ENCODE data around the gene PGM5.
"Not testable (repeated sequence)": the region's sequence is repeated elsewhere in the genome, so short reads cannot be mapped to it uniquely, and the experiment has no call there.

PGM5 gene

GRCh38 chr9:68356380-68357118, at the start of gene PGM5:
Gene PGM5 (plus strand): TSS chr9:68356611. CDS start chr9:68357128, 517 bp downstream.
- DNase-seq (ENCODE audit: low read depth) = not testable (repeated sequence)

GRCh38 chr9:68307127-68307526, 49.3 kb upstream of the PGM5 start:
- not testable (repeated sequence) for DNase-seq (ENCODE audit: low read depth)

GRCh38 chr9:68307654-68308053, 48.8 kb upstream of the PGM5 start:
- not testable (repeated sequence) for DNase-seq (ENCODE audit: low read depth)

GRCh38 chr9:68311208-68311607, 45.2 kb upstream of the PGM5 start:
- not testable (repeated sequence) for DNase-seq (ENCODE audit: low read depth)

GRCh38 chr9:68318209-68318608, 38.2 kb upstream of the PGM5 start:
- DNase-seq (ENCODE audit: low read depth) = not testable (repeated sequence)

- DNase-seq (ENCODE audit: low read depth) = not testable (repeated sequence)
Observed at GRCh38 chr9:68323749-68324148, 32.7 kb upstream of the PGM5 start.

GRCh38 chr9:68324518-68324917, 31.9 kb upstream of the PGM5 start:
- DNase-seq (ENCODE audit: low read depth) = not testable (repeated sequence)

- not testable (repeated sequence) for DNase-seq (ENCODE audit: low read depth)
Observed at GRCh38 chr9:68329106-68329505, 27.3 kb upstream of the PGM5 start.

- not testable (repeated sequence) for DNase-seq (ENCODE audit: low read depth)
Observed at GRCh38 chr9:68330531-68331173, 25.8 kb upstream of the PGM5 start.

- DNase-seq (ENCODE audit: low read depth) = not testable (repeated sequence)
Observed at GRCh38 chr9:68332122-68332521, 24.3 kb upstream of the PGM5 start.

GRCh38 chr9:68335935-68336334, 20.5 kb upstream of the PGM5 start:
- not testable (repeated sequence) for DNase-seq (ENCODE audit: low read depth)

GRCh38 chr9:68336639-68337339, 19.6 kb upstream of the PGM5 start:
- DNase-seq (ENCODE audit: low read depth) = not testable (repeated sequence)

- not testable (repeated sequence) for DNase-seq (ENCODE audit: low read depth)
Observed at GRCh38 chr9:68338000-68338399, 18.4 kb upstream of the PGM5 start.

- DNase-seq (ENCODE audit: low read depth) = not testable (repeated sequence)
Observed at GRCh38 chr9:68342265-68343025, 14.0 kb upstream of the PGM5 start.

- DNase-seq (ENCODE audit: low read depth) = not testable (repeated sequence)
Observed at GRCh38 chr9:68343242-68343641, 13.2 kb upstream of the PGM5 start.

- DNase-seq (ENCODE audit: low read depth) = not testable (repeated sequence)
Observed at GRCh38 chr9:68343992-68344391, 12.4 kb upstream of the PGM5 start.

- not testable (repeated sequence) for DNase-seq (ENCODE audit: low read depth)
Observed at GRCh38 chr9:68351689-68352088, 4.7 kb upstream of the PGM5 start.

- not testable (repeated sequence) for DNase-seq (ENCODE audit: low read depth)
Observed at GRCh38 chr9:68355993-68356379, 425 bp upstream of the PGM5 start.

GRCh38 chr9:68357119-68357714, 806 bp downstream of the PGM5 start:
- not testable (repeated sequence) for DNase-seq (ENCODE audit: low read depth)

GRCh38 chr9:68366933-68367547, 10.6 kb downstream of the PGM5 start:
- DNase-seq (ENCODE audit: low read depth) = not testable (repeated sequence)

GRCh38 chr9:68375789-68376188, 19.4 kb downstream of the PGM5 start:
- not testable (repeated sequence) for DNase-seq (ENCODE audit: low read depth)

All from GM04503 (cell line).